ENCODE data around the gene CETP.
"Not testable (repeated sequence)": the region's sequence is repeated elsewhere in the genome, so short reads cannot be mapped to it uniquely, and the experiment has no call there.

The CETP gene

GRCh38 chr16:56961851-56962281, at the start of gene CETP:
Gene CETP (plus strand): TSS chr16:56961950. CDS start chr16:56961980, 30 bp downstream.
- no peak for DNase-seq

GRCh38 chr16:56912746-56913708, 48.7 kb upstream of the CETP start:
- no peak for DNase-seq

GRCh38 chr16:56914896-56915295, 46.9 kb upstream of the CETP start:
- DNase-seq, result no peak

- DNase-seq, result no peak
Measured at GRCh38 chr16:56915336-56916119, 46.2 kb upstream of the CETP start.

DNA sequence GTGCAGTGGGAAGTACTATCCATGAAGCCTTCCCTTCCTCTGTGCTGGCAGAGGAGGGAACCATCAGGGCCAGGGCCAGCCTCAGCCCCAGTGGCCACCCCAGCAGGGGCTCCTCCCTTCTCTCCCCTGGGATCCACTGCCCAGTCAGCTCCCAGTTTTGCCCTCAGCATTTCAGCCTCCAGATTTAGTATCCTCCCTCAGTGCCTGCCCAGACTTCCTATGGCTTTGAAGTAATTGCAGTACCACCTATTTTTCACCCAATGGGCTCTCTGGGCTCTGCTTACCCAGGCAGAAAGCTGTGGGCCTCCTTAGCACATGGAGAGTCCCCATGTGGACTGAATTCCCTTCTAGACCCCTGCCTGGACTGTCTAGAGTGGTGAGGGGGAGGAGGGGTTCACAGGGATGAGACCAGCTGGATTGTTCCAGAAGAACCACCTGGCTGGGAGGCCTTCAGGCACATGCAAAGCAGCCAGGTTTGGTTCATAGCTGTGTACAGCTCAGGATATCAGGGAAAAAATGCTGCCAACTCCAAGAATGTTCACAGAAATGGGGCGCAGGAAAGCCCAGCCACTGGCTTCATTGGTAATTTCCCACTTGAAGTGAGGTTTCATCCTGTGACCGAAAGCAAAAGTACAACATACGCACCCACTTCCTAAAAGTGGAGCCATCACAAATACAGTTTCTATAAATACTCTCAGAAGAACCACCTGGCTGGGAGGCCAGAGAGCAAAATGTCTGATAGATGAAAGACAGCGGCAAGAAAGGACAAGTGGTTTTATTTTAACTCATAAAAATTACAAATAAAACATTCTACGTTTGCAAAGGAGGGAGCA, 45.0 kb upstream of the CETP start:
- DNase-seq, result no peak

- no peak for DNase-seq
Measured at GRCh38 chr16:56918467-56919012, 43.2 kb upstream of the CETP start.

DNA sequence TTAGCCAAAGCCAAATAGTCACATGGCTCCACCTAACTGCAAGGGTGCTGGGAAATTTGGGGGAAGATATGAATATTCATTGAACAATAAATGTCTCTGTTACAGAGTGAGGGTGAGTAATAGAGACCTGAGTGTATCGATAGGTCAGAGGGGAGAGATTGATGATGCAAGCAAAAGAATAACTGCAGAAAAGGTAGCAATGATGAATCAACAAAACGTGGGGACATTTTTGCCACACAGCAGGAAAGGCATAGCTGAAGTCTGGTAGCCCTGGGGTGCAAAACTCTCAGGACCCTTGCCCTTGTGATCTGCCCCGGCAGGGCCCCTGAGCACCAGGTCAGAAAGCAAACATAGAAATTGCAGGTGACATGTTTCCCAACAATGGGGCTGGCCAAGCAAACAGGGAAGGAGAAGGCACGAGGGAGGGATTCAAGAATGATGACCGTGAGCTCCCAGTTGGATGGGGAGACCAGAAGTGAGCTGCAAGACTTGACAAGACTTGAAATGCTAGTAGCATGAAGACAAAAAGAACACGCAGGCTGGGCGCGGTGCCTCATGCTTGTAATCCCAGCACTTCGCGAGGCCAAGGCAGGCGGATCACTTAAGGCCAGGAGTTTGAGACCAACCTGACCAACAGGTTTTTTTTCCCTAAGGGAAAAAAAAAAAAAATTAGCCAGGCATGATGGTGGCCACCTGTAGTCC, 42.5 kb upstream of the CETP start:
- DNase-seq, result no peak

DNA sequence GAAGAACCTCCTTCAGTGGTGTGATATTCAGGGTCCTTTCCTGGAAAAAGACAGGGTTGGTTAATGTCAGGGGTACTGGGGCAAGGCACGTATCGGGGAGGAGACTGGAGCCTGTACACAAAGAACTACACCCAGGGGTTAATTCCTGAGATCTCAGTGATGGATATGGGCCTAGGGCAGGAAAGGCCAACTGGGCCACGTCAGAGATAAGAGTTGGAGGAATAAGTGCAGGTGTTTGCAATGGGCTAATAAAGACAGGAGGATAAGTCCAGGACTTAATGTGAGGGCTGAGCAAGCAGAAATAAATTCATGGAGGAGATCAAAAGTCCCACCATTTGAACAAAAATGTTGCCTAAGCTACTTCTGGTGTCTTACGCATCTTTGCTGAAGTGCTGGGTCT, 40.2 kb upstream of the CETP start:
- DNase-seq, result no peak

DNA sequence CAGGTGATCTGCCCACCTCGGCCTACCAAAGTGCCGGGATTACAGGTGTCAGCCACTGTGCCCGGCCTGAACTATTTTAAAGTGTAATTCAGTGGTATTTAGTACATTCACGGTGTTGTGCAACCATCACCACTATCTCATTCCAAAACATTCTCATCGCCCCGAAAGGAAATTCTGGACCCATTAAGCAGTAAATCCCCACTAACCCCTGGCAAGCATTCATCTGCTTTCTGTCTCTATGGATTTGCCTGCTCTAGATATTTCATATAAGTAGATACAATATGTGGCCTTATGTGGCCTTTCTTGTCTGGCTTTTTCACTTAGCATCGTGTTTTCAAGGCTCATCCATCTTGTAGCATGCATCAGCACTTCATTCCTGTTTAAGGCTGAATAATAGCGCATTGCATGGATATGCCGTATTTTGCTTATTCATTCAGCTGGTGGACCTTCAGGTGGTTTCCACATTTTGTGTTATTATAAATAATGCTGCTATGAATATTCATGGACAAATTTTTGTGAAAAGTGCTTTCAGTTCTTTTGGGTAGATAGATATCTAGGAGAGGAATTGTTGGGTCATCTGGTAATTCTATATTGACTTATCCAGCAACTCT, 38.2 kb upstream of the CETP start:
- no peak for DNase-seq

DNA sequence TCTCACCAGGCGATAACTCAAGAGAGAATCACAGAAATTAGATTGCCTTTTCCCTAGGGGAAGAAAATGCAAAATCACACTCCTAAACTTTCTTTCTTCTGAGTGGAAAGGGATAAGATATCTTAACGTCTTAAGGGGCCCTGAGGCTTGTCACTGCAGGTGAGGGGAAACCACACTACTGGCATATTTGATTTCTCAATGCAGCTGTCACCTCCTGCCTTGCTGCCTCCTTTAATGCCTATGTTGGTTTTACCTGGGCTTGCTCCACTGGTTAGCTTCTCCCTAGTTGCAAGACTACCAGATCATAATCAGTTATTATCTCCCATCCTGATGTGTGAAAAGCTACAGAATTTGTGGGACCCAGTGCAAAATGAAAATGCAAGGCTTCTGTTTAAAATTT, 34.3 kb upstream of the CETP start:
- no peak for DNase-seq

GRCh38 chr16:56929639-56930038, 32.1 kb upstream of the CETP start:
- DNase-seq, result no peak

- DNase-seq, result no peak
Measured at GRCh38 chr16:56930486-56931270, 31.1 kb upstream of the CETP start.

- no peak for DNase-seq
Measured at GRCh38 chr16:56931271-56931891, 30.4 kb upstream of the CETP start.

DNA sequence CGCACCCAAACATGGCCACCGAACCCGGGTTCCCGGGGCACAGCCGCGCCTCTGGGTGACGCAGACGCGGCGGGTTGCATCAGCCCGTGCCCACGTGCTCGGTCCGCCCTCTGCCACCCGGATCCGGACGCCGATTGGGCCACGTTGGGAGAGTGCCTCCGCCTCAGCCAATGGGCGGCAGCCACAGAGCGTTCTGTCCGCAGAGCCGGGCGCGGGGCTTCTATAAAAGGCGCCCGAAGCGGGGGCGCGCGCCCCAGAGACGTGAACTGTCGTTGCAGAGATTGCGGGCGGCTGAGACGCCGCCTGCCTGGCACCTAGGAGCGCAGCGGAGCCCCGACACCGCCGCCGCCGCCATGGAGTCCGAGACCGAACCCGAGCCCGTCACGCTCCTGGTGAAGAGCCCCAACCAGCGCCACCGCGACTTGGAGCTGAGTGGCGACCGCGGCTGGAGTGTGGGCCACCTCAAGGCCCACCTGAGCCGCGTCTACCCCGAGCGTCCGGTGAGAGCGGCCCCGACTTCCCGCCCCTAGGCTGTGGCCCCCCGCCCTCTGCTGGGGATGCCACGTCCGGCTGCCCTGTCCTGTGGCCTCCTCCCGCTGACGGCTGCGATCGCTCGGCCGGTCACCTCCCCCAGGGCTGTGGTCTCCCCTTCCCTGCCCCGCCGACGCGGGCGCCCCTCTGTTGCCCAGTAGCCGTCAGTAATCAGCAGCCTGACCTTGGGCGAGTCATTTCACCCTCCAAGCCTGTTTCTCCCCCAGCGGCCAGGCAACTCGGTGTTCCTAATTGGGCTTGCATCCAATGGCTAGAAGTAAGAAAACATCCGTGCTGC, 29.6 kb upstream of the CETP start, which contains the start of gene HERPUD1:
Gene HERPUD1 (plus strand): TSS at position 251 of the 829 bp plus-strand sequence. CDS start 103 bp downstream, at position 354.
- peak; percentile 78 for DNase-seq

DNA sequence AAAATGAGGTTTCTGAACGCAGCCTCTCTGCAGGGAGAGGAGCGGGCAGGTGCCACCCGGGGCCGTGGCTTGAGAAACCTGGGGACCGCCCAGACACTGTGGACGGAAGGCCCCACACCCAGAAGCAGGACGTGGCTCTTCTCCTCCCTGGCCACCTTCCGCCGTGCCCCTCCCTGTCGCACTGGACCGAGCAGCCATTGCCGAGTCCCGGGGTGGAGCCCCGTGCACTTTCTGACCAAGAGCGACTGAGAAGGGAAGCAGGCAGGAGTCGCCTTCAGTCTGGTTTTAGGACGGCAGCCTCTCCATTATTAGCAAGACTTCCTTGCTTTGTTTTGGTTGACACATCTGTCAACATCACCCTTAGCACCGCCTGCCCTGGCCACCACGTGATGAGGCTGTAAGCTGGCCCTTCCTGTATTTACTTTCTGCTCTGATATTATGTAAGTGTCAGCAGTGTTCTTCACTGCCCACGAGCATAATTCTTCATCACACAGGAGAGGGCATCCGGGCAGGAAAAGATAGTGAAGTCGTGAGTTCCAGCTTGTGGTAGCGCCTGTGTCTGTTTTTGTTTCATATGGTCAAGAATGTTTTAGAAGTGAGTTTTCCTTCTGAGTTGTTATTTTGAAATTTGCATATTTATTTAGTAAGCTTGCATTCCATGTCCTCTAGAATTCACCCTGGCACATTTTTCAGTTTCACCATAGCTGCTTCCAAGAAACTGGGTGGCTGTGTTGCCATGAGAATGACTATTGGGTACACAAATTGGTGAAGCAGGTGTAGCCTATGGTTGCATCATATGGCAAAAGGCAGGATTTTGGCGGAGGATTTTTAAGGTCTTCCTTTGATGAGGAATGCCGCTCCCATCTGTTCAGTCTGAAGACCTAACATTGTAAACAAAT, 28.8 kb upstream of the CETP start:
- DNase-seq, result no peak

DNA sequence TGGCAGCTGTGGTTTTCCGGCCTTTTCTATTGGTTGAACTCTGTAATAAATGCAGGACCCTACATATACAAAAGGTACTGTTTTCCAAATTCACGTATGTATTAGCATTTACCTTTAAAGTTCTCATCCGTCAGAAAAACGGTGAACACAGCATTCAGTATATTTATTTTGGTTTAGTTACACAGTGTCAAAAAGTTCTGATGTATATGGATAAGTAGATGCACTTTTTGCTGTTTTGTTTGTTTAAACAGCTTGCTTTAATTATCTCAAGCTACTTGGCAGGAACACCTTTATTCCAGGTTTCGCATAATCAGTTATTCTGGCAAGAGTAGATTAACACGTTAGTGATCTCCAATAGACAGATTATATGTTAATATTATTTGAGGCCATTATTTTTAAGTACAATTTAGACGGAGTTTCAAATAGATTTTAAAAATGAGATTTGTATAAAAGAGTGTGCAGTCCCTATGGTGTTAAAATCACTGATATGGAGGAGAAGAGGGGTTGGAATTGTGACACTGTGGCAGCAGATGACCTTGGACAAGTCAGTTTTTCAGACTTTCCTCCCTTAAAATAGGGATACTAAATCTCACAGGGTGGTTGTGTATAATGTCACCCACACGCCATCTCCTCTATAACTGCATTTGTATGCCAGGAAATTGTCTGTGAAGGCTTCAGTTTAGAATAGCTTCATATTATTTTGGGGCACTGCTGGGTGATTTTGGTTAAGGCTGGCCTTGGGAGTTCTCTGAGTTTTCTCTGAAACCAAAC, 27.7 kb upstream of the CETP start:
- no peak for DNase-seq

- DNase-seq, result not testable (repeated sequence)
Measured at GRCh38 chr16:56934599-56935145, 27.1 kb upstream of the CETP start.
